Adrenal gland (tissue), 5 donors: Measurements from ENCODE around the gene HHAT.
"Not testable (repeated sequence)": the region's sequence is repeated elsewhere in the genome, so short reads cannot be mapped to it uniquely, and the experiment has no call there.

Experiments
- POLR2A ChIP-seq, 2 donors: fragments of 450-650 bp; IDR thresholded peaks; one replicate each; pipeline ENCODE4 v1.6.1; 2017; ENCODE audit warnings: antibody characterized with exemption in 2 of 2, mild to moderate bottlenecking in 2 of 2, moderate library complexity in 1 of 2
- TF ChIP-seq, protein P1 (sequence below), 6 experiments: fragments of 450-650 bp in 4 of 6; fragments of 200-600 bp in 2 of 6; sonication (generic) in 1 of 6; IDR thresholded peaks; 1 replicate in 5 of 6; 2 replicates in 1 of 6; pipeline versions ENCODE4 v1.5.1 to v1.8.0; 2016 to 2021; ENCODE audit warnings: antibody characterized with exemption in 6 of 6, mild to moderate bottlenecking in 2 of 6, moderate library complexity in 1 of 6
- donor health status: DM: no; HTN: no; CAD: no.

DNA sequence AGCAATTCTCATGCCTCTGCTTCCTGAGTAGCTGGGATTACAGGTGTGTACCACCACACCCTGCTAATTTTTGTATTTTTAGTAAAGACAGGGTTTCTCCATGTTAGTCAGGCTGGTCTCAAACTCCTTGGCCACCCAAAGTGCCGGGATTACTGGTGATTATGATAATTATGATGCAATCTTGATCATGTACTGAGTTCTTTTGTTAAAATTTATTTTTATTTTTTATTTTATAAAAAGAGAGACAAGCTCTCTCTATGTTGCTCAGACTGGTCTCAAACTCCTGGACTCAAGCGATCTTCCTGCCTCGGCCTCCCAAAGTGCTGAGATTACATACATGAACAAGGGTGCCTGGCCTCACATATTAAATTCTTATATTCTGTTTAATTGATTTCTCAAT, 25.6 kb downstream of the HHAT start:
- TF ChIP-seq, protein P1, sequence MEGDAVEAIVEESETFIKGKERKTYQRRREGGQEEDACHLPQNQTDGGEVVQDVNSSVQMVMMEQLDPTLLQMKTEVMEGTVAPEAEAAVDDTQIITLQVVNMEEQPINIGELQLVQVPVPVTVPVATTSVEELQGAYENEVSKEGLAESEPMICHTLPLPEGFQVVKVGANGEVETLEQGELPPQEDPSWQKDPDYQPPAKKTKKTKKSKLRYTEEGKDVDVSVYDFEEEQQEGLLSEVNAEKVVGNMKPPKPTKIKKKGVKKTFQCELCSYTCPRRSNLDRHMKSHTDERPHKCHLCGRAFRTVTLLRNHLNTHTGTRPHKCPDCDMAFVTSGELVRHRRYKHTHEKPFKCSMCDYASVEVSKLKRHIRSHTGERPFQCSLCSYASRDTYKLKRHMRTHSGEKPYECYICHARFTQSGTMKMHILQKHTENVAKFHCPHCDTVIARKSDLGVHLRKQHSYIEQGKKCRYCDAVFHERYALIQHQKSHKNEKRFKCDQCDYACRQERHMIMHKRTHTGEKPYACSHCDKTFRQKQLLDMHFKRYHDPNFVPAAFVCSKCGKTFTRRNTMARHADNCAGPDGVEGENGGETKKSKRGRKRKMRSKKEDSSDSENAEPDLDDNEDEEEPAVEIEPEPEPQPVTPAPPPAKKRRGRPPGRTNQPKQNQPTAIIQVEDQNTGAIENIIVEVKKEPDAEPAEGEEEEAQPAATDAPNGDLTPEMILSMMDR (IDR thresholded peaks at IDR 0.05) = not testable (repeated sequence)
- TF ChIP-seq POLR2A (IDR thresholded peaks at IDR 0.05) = not testable (repeated sequence)
